ENCODE results near the gene PRKN.

PRKN gene

DNA sequence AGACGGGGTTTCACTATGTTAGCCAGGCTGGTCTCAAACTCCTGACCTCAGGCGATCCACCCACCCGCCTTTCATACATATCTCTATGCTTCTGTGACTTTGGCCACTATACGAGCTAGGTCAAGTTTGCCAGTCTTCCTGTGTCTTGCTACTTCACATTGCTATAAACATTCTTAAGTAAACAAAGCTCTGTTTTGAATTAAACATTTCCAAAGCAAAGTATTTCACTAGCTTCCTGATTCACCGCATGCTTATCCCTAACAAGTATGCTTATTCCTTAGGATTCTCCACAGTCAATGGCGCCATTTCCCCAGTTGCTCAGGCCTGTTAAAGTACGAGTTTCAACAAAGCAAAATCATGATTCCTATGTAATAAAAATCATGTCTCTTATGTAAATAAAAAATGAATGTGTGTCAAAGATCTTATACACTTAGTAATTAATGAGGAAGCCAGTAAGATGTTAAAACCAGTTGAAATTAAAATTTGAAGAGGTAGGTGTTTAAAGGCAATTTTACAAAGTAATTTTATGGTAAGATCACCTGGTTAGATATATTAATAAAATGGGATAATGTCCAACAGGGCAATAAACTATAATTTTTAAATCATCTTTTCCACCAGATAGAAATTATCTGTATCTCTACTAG, 88.5 kb downstream of the PRKN start:
- in situ Hi-C loops (cut with HindIII; ENCODE audit: low sequenced_read_pairs) = no loop called here
- no peak for DNase-seq (ENCODE audit: low read depth, low spot score)
- no peak overlapping the region for H3K4me3 ChIP-seq (ENCODE audit: low read depth, low read length)
- TF ChIP-seq, protein P1, sequence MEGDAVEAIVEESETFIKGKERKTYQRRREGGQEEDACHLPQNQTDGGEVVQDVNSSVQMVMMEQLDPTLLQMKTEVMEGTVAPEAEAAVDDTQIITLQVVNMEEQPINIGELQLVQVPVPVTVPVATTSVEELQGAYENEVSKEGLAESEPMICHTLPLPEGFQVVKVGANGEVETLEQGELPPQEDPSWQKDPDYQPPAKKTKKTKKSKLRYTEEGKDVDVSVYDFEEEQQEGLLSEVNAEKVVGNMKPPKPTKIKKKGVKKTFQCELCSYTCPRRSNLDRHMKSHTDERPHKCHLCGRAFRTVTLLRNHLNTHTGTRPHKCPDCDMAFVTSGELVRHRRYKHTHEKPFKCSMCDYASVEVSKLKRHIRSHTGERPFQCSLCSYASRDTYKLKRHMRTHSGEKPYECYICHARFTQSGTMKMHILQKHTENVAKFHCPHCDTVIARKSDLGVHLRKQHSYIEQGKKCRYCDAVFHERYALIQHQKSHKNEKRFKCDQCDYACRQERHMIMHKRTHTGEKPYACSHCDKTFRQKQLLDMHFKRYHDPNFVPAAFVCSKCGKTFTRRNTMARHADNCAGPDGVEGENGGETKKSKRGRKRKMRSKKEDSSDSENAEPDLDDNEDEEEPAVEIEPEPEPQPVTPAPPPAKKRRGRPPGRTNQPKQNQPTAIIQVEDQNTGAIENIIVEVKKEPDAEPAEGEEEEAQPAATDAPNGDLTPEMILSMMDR (IDR thresholded peaks at IDR 0.05; ENCODE audit: low read depth, low read length) = no peak

DNA sequence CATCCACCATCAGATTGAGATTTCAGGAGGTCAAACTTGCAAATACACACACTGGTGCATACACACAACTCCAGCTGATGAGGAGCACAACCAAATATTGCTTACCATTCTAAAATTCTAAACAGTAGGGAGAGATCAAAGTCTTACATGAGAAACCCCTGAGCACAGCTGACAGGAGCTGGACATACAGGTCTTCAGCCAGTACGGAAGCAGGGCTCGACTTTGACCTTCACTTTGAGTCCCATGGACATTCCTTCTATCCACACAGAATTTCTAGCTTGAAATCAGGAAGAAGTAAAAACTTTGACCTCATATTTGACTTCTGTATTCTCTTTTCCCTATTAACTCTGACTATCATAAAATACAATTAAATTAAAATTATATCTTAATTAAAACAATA, 90.2 kb downstream of the PRKN start:
- TF ChIP-seq, protein P1 (IDR thresholded peaks at IDR 0.05; ENCODE audit: low read depth, low read length) = no peak
- no peak overlapping the region for H3K4me3 ChIP-seq (ENCODE audit: low read depth, low read length)
- in situ Hi-C loops (cut with HindIII; ENCODE audit: low sequenced_read_pairs) = no loop called here
- no peak for DNase-seq (ENCODE audit: low read depth, low spot score)

DNA sequence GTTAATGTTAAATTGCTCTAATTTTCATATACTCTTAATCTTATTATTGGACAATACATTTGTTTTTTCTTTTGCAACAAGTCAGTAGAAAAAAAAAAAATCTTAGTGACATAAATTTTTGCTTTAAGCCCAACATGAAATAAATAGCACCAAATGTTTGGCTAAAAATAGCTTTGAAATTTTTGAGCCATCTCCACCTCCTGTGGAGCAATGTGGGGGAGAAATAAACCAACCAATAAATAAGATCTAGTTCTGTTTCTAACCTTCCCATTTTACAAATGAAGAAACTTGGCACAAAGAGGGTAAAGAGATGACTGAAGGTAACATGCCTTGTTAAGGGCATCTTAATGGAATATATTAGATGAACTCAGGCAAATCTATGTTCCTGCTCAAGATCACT, 91.4 kb downstream of the PRKN start:
- TF ChIP-seq, protein P1 (IDR thresholded peaks at IDR 0.05; ENCODE audit: low read depth, low read length) = no peak
- no peak for DNase-seq (ENCODE audit: low read depth, low spot score)
- in situ Hi-C loops (cut with HindIII; ENCODE audit: low sequenced_read_pairs) = no loop called here
- H3K4me3 ChIP-seq (ENCODE audit: low read depth, low read length) = no peak overlapping the region

DNA sequence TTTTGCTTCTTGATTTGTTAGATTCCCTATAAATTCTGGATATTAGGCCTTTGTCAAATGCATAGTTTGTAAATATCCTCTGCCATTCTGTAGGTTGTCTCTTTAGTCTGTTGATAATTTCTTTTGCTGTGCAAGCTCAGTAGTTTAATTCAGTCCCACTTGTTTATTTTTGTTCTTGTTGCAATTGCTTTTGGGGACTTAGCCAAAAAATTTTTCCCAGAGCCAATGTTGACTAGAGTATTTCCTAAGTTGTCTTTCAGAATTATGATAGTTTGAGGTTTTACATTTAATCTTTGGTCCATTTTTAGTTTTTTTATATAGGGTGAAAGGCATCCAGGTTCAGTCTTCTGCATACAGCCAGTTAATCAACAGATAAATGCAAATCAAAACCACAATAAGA, 96.0 kb downstream of the PRKN start:
- in situ Hi-C loops (cut with HindIII; ENCODE audit: low sequenced_read_pairs) = no loop called here
- TF ChIP-seq, protein P1 (IDR thresholded peaks at IDR 0.05; ENCODE audit: low read depth, low read length) = no peak
- DNase-seq (ENCODE audit: low read depth, low spot score) = no peak
- H3K4me3 ChIP-seq (ENCODE audit: low read depth, low read length) = no peak overlapping the region

DNA sequence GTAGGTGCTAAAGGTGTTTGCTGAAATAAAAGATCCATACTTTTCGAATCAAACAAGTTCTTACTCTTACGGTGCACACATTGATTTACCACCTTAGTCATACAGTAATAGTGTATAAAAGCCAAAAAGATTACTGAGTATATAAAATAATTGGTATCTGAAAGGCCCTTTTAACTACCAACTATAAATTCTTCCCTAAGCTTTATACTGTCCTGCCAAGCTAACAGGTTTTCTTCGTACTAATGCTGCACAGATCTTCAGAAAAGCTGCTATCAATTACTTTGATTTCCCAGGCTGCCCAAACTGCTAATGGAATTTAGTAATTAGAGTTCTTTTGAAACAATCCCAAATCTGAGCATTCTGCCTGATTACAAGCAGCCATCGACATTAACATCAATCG, 97.5 kb downstream of the PRKN start:
- in situ Hi-C loops (cut with HindIII; ENCODE audit: low sequenced_read_pairs) = no loop called here
- DNase-seq (ENCODE audit: low read depth, low spot score) = no peak
- TF ChIP-seq, protein P1 (IDR thresholded peaks at IDR 0.05; ENCODE audit: low read depth, low read length) = no peak
- no peak overlapping the region for H3K4me3 ChIP-seq (ENCODE audit: low read depth, low read length)

DNA sequence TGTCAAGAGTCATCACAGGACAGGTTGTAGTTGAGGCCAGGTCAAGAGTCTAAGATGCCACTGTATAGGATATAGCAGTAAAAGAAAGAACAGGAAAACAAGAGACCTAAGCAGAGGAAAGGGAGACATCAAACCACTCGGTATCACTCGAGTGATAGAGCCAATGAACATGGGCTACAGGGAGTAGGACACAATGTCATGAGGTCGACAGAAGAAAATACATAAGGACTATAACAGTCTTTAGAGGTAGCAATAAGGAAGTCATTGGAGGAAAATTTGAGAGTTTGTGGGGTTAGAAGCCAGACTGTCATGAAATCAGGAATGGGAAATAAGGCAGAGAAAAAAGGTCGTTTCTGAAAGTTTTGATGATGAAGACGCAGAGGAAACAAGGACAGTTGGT, 99.7 kb downstream of the PRKN start:
- TF ChIP-seq, protein P1 (IDR thresholded peaks at IDR 0.05; ENCODE audit: low read depth, low read length) = no peak

More for the DNA sequence above, 99.7 kb downstream of the PRKN start:
- no peak for DNase-seq (ENCODE audit: low read depth, low spot score)
- in situ Hi-C loops (cut with HindIII; ENCODE audit: low sequenced_read_pairs) = no loop called here
- no peak overlapping the region for H3K4me3 ChIP-seq (ENCODE audit: low read depth, low read length)

Measured in astrocyte of the spinal cord (primary cell).